Progenitor cell of endocrine pancreas (in vitro differentiated cells): ENCODE measurements around the gene RAI1. TPM values are rescaled to one million over a fixed set of nuclear protein-coding genes. Genes with fewer than 3 reads are reported as not detected.
A peak's percentile ranks its signal among the peaks of the same experiment; 100 is the strongest.

Experiments used
- DNase-seq: peaks from one replicate; pipeline ENCODE4 v3.0.0; 2021; ENCODE audit warnings: low spot score; ENCODE audit not compliant: unreplicated experiment
- H3K27ac Mint-ChIP-seq: 2 replicates; pipeline ENCODE4 v1.8.0; 2021; ENCODE audit warnings: mild to moderate bottlenecking, moderate library complexity, mixed read lengths
- H3K27me3 Mint-ChIP-seq: 2 replicates; pipeline ENCODE4 v1.8.0; 2021; ENCODE audit warnings: mixed read lengths
- H3K36me3 Mint-ChIP-seq: 2 replicates; pipeline ENCODE4 v1.8.0; 2022; ENCODE audit warnings: mixed read lengths; ENCODE audit not compliant: insufficient read depth
- H3K4me1 Mint-ChIP-seq: 2 replicates; pipeline ENCODE4 v1.8.0; 2021; ENCODE audit warnings: low read depth, mixed read lengths
- H3K4me3 Mint-ChIP-seq: 2 replicates; pipeline ENCODE4 v1.8.0; 2021; ENCODE audit warnings: low read depth, mild to moderate bottlenecking, moderate library complexity, mixed read lengths
- H3K9me3 Mint-ChIP-seq: 2 replicates; pipeline ENCODE4 v1.8.0; 2021; ENCODE audit warnings: low read depth, mixed read lengths
- total RNA-seq: library from RNA; stranded (reverse); gene quantifications from 2 replicates; pipeline ENCODE4 v1.2.1, GENCODE V29; 2021
- TF ChIP-seq, protein P1 (sequence below): fragments of 200-600 bp; sonication (generic); IDR thresholded peaks from one replicate; pipeline ENCODE4 v1.5.0; 2021; ENCODE audit warnings: antibody characterized with exemption, mild to moderate bottlenecking; ENCODE audit not compliant: unreplicated experiment

RAI1 gene
- total RNA-seq, 1 donor from 2014 or later: 75.0 TPM

- TF ChIP-seq, protein P1, sequence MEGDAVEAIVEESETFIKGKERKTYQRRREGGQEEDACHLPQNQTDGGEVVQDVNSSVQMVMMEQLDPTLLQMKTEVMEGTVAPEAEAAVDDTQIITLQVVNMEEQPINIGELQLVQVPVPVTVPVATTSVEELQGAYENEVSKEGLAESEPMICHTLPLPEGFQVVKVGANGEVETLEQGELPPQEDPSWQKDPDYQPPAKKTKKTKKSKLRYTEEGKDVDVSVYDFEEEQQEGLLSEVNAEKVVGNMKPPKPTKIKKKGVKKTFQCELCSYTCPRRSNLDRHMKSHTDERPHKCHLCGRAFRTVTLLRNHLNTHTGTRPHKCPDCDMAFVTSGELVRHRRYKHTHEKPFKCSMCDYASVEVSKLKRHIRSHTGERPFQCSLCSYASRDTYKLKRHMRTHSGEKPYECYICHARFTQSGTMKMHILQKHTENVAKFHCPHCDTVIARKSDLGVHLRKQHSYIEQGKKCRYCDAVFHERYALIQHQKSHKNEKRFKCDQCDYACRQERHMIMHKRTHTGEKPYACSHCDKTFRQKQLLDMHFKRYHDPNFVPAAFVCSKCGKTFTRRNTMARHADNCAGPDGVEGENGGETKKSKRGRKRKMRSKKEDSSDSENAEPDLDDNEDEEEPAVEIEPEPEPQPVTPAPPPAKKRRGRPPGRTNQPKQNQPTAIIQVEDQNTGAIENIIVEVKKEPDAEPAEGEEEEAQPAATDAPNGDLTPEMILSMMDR: no peak
- Mint-ChIP-seq H3K4me3 (no peak overlapping the region), H3K27me3 (peaks cover 3% of the 10 kb centered on the region), H3K9me3 (peaks cover 7% of the 10 kb centered on the region), H3K27ac (no peak overlapping the region), H3K4me1 (peaks cover 19% of the 10 kb centered on the region), H3K36me3 (no peaks in the 10 kb centered on the region)
- DNase-seq: no peak
These were observed 32.5 kb upstream of the RAI1 start for GRCh38 chr17:17648762-17649161.

DNA sequence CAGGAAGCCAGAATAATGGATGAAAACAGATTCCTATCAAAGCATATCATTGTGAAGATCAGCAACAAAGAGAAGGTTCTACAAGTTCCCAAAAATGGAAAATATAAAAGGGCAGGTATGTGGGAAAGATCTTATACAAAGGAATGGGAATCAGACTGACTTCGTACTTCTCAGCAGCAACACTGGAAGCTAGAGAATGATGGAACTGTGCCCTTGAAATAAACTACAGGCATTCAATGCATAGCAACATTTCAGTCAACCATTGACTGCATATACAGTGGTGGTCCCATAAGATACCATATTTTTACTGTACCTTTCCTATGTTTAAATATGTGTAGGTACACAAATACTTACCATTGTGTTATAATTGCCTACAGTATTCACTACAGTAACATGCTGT is 30.3 kb upstream of the RAI1 start:
- Mint-ChIP-seq H3K27me3 (peaks cover 3% of the 10 kb centered on the region), H3K36me3 (no peaks in the 10 kb centered on the region), H3K27ac (peak overlapping the region; percentile 43), H3K4me3 (no peak overlapping the region), H3K9me3 (peaks cover 7% of the 10 kb centered on the region), H3K4me1 (peaks cover 19% of the 10 kb centered on the region)
- DNase-seq: no peak
- TF ChIP-seq, protein P1: no peak

- Mint-ChIP-seq H3K4me1 (peaks cover 3% of the 10 kb centered on the region), H3K4me3 (no peak overlapping the region), H3K36me3 (peaks cover 4% of the 10 kb centered on the region), H3K27ac (no peak overlapping the region), H3K27me3 (no peaks in the 10 kb centered on the region), H3K9me3 (peaks cover 12% of the 10 kb centered on the region)
- DNase-seq: no peak
- TF ChIP-seq, protein P1: no peak
These were observed 27.9 kb upstream of the RAI1 start for GRCh38 chr17:17653343-17653742.

- Mint-ChIP-seq H3K36me3 (peaks cover 4% of the 10 kb centered on the region), H3K4me1 (peaks cover 24% of the 10 kb centered on the region), H3K4me3 (no peak overlapping the region), H3K9me3 (peaks cover 11% of the 10 kb centered on the region), H3K27ac (no peak overlapping the region), H3K27me3 (no peaks in the 10 kb centered on the region)
- TF ChIP-seq, protein P1: no peak
- DNase-seq: no peak
These were observed 21.9 kb upstream of the RAI1 start for GRCh38 chr17:17659340-17659739.

GRCh38 chr17:17661134-17661533 is 20.1 kb upstream of the RAI1 start:
- Mint-ChIP-seq H3K9me3 (peaks cover 11% of the 10 kb centered on the region), H3K4me3 (no peak overlapping the region), H3K27me3 (no peaks in the 10 kb centered on the region), H3K4me1 (peaks cover 25% of the 10 kb centered on the region), H3K36me3 (peaks cover 4% of the 10 kb centered on the region), H3K27ac (peak overlapping the region; percentile 33)
- TF ChIP-seq, protein P1: no peak
- no peak for DNase-seq
